GM12878 (cell line): Measurements from ENCODE around the gene ATXN1. TPM values are rescaled to one million over a fixed set of nuclear protein-coding genes. Genes with fewer than 3 reads are reported as not detected.

Source experiments
- ASH2L ChIP-seq: fragments of 300-600, 200-600 bp; sonication (generic); IDR thresholded peaks from 2 replicates; pipeline ENCODE4 v1.6.1; 2017; ENCODE audit warnings: low read depth, mild to moderate bottlenecking, borderline replicate concordance
- BCL11A ChIP-seq: IDR thresholded peaks from 2 replicates; pipeline ENCODE4 v1.6.1; 2011; ENCODE audit warnings: low read depth, low read length
- CBFB ChIP-seq: IDR thresholded peaks from 2 replicates; pipeline ENCODE4 v1.6.1; 2016; ENCODE audit warnings: antibody characterized with exemption, low read depth
- CEBPB ChIP-seq, 2 experiments: fragments of 150-350 bp in 1 of 2; IDR thresholded peaks; 2 replicates each; pipeline ENCODE4 v1.6.1; 2012 to 2014; ENCODE audit warnings: low read depth in 2 of 2, low read length in 2 of 2, borderline replicate concordance in 1 of 2, inconsistent platforms in 1 of 2
- CREM ChIP-seq: IDR thresholded peaks from 2 replicates; pipeline ENCODE4 v1.6.1; 2014; ENCODE audit warnings: antibody characterized with exemption, low read depth
- FOXM1 ChIP-seq: IDR thresholded peaks from 2 replicates; pipeline ENCODE4 v1.6.1; 2012; ENCODE audit warnings: low read depth, mild to moderate bottlenecking, inconsistent platforms, low read length, moderate library complexity
- HDAC2 ChIP-seq: fragments of 200-600 bp; sonication (generic); IDR thresholded peaks from 2 replicates; pipeline ENCODE4 v1.6.1; 2017
- IKZF1 ChIP-seq: fragments of 450-650 bp; conservative IDR thresholded peaks from 2 replicates; pipeline ENCODE4 v1.6.1; 2017; ENCODE audit warnings: antibody characterized with exemption, mild to moderate bottlenecking
- IKZF2 ChIP-seq, 2 experiments: fragments of 450-650 bp; IDR thresholded peaks; 2 replicates each; pipeline ENCODE4 v1.6.1; 2017; ENCODE audit warnings: mild to moderate bottlenecking in 2 of 2, moderate library complexity in 2 of 2
- JUNB ChIP-seq: IDR thresholded peaks from 2 replicates; pipeline ENCODE4 v1.6.1; 2016; ENCODE audit warnings: antibody characterized with exemption, mild to moderate bottlenecking
- MLLT1 ChIP-seq: fragments of 450-650 bp; IDR thresholded peaks from 2 replicates; pipeline ENCODE4 v1.6.1; 2016; ENCODE audit warnings: mild to moderate bottlenecking
- MTA2 ChIP-seq: fragments of 450-650 bp; IDR thresholded peaks from 2 replicates; pipeline ENCODE4 v1.6.1; 2016; ENCODE audit warnings: low read depth, mild to moderate bottlenecking, moderate library complexity
- NBN ChIP-seq: fragments of 450-650 bp; IDR thresholded peaks from 2 replicates; pipeline ENCODE4 v1.6.1; 2016
- NR2F1 ChIP-seq: fragments of 450-650 bp; conservative IDR thresholded peaks from 2 replicates; pipeline ENCODE4 v1.6.1; 2017; ENCODE audit warnings: mild to moderate bottlenecking
- PAX5 ChIP-seq: IDR thresholded peaks from 2 replicates; pipeline ENCODE4 v1.6.1; 2011; ENCODE audit warnings: low read depth, low read length, borderline replicate concordance
- PML ChIP-seq: IDR thresholded peaks from 2 replicates; pipeline ENCODE4 v1.6.1; 2012; ENCODE audit warnings: low read length, inconsistent platforms
- POLR2AphosphoS5 ChIP-seq: IDR thresholded peaks from 2 replicates; pipeline ENCODE4 v1.6.1; 2011; ENCODE audit warnings: mild to moderate bottlenecking, low read length, inconsistent platforms
- POU2F2 ChIP-seq: IDR thresholded peaks from 3 replicates; pipeline ENCODE4 v1.6.1; 2011; ENCODE audit warnings: low read depth, mild to moderate bottlenecking, low read length, borderline replicate concordance
- STAT3 ChIP-seq: IDR thresholded peaks from 2 replicates; pipeline ENCODE4 v1.6.1; 2011; ENCODE audit warnings: low read depth, low read length, improper control_type of control experiment
- polyA plus RNA-seq, 11 experiments: library from polyadenylated mRNA; depleted of rRNA in 4 of 11; unstranded in 6 of 11; stranded (reverse) in 5 of 11; fragments of >200 nt; fragmentation: Nextera tagmentation in 4 of 11; fragmentation: Illumina TruSeq in 1 of 11; extraction: Ambion mirVana in 4 of 11; extraction: Trizol in 1 of 11; gene quantifications; 1 replicate in 1 of 11; 2 replicates in 10 of 11; pipeline versions ENCODE4 v1.2.1 to v1.2.3, GENCODE V29; 2011 to 2016; ENCODE audit warnings: inconsistent platforms in 2 of 11, missing spikeins in 2 of 11, low read depth in 1 of 11
- total RNA-seq, 4 experiments: library from RNA; depleted of rRNA in 3 of 4; stranded (reverse); fragments of >200 nt in 3 of 4; fragmentation: Illumina TruSeq in 1 of 4; extraction: Trizol in 1 of 4; gene quantifications; 2 replicates each; pipeline versions ENCODE4 v1.2.1 to v1.2.3, GENCODE V29; 2013 to 2021
- TF ChIP-seq, protein P1 (sequence below): IDR thresholded peaks from 2 replicates; pipeline ENCODE4 v1.6.1; 2012; ENCODE audit warnings: low read depth, low read length, improper control_type of control experiment
- TF ChIP-seq, protein P2 (sequence below): fragments of 450-650 bp; IDR thresholded peaks from 2 replicates; pipeline ENCODE4 v1.6.1; 2017; ENCODE audit warnings: low read depth, mild to moderate bottlenecking, moderate library complexity
- TF ChIP-seq, protein P3 (sequence below): fragments of 150-350 bp; IDR thresholded peaks from 2 replicates; pipeline ENCODE4 v1.6.1; 2014; ENCODE audit warnings: mild to moderate bottlenecking, low read depth, low read length
- TF ChIP-seq, protein P4 (sequence below): fragments of 450-650 bp; IDR thresholded peaks from 2 replicates; pipeline ENCODE4 v1.6.1; 2016; ENCODE audit warnings: mild to moderate bottlenecking, moderate library complexity, borderline replicate concordance

Gene ATXN1
- total and polyA plus RNA-seq, 10 of the 15 experiments (the other 5 are each of a cell fraction or from before 2014, with no cell fraction given) = 12.2 to 51.2 (median 20.5) TPM

DNA sequence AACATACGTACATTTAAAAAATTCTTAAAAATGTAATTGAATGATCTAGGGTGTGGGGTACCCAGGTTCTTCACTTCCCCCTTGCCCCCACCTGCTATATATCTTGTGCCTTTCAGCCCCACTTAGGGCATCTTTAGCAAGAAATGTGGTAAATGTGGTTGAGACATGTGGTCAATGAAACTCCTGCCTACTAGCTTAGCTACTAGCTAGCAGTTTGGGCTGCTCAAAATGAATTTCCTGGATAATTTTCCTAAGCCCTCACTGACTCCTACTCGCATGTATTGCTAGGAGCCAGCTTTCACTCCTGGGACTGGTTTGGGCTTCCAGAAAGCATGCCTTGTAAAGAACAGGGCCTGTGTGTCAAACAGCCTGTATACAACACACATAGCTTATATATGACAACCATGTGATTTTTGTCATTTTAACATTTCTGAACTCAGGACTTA is 257.3 kb downstream of the ATXN1 start (continued):
- TF ChIP-seq, protein P1, sequence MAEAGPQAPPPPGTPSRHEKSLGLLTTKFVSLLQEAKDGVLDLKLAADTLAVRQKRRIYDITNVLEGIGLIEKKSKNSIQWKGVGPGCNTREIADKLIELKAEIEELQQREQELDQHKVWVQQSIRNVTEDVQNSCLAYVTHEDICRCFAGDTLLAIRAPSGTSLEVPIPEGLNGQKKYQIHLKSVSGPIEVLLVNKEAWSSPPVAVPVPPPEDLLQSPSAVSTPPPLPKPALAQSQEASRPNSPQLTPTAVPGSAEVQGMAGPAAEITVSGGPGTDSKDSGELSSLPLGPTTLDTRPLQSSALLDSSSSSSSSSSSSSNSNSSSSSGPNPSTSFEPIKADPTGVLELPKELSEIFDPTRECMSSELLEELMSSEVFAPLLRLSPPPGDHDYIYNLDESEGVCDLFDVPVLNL = no peak
- no peak for TF ChIP-seq ASH2L
- TF ChIP-seq STAT3 = 0 out of 2 replicates have a peak, but pooled peaks have one; percentile 55
- TF ChIP-seq POLR2AphosphoS5 = no peak
- peak; percentile 89 for TF ChIP-seq IKZF1
- no peak for TF ChIP-seq HDAC2
- TF ChIP-seq CBFB = peak; percentile 98
- TF ChIP-seq PML = no peak
- TF ChIP-seq IKZF2 (IDR thresholded peaks at IDR 0.05) = peak; percentile 90
- peak; percentile 71 for TF ChIP-seq POU2F2
- 0 out of 4 replicates have a peak, but pooled peaks of 1 of the 2 experiments have one; percentile 30 for TF ChIP-seq CEBPB (IDR thresholded peaks at IDR 0.05; ENCODE audit: borderline replicate concordance in 1 of 2, low read depth in 2 of 2, low read length in 2 of 2)
- peak; percentile 81; the same call in 1 of the 2 replicates for TF ChIP-seq PAX5
- TF ChIP-seq FOXM1 = peak; percentile 88; the same call in 1 of the 2 replicates
- TF ChIP-seq MLLT1 = peak; percentile 96
- peak; percentile 35; the same call in 1 of the 2 replicates for TF ChIP-seq NR2F1
- TF ChIP-seq, protein P2, sequence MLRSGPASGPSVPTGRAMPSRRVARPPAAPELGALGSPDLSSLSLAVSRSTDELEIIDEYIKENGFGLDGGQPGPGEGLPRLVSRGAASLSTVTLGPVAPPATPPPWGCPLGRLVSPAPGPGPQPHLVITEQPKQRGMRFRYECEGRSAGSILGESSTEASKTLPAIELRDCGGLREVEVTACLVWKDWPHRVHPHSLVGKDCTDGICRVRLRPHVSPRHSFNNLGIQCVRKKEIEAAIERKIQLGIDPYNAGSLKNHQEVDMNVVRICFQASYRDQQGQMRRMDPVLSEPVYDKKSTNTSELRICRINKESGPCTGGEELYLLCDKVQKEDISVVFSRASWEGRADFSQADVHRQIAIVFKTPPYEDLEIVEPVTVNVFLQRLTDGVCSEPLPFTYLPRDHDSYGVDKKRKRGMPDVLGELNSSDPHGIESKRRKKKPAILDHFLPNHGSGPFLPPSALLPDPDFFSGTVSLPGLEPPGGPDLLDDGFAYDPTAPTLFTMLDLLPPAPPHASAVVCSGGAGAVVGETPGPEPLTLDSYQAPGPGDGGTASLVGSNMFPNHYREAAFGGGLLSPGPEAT = peak; percentile 77
- TF ChIP-seq, protein P3, sequence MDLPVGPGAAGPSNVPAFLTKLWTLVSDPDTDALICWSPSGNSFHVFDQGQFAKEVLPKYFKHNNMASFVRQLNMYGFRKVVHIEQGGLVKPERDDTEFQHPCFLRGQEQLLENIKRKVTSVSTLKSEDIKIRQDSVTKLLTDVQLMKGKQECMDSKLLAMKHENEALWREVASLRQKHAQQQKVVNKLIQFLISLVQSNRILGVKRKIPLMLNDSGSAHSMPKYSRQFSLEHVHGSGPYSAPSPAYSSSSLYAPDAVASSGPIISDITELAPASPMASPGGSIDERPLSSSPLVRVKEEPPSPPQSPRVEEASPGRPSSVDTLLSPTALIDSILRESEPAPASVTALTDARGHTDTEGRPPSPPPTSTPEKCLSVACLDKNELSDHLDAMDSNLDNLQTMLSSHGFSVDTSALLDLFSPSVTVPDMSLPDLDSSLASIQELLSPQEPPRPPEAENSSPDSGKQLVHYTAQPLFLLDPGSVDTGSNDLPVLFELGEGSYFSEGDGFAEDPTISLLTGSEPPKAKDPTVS = no peak
- TF ChIP-seq, protein P4, sequence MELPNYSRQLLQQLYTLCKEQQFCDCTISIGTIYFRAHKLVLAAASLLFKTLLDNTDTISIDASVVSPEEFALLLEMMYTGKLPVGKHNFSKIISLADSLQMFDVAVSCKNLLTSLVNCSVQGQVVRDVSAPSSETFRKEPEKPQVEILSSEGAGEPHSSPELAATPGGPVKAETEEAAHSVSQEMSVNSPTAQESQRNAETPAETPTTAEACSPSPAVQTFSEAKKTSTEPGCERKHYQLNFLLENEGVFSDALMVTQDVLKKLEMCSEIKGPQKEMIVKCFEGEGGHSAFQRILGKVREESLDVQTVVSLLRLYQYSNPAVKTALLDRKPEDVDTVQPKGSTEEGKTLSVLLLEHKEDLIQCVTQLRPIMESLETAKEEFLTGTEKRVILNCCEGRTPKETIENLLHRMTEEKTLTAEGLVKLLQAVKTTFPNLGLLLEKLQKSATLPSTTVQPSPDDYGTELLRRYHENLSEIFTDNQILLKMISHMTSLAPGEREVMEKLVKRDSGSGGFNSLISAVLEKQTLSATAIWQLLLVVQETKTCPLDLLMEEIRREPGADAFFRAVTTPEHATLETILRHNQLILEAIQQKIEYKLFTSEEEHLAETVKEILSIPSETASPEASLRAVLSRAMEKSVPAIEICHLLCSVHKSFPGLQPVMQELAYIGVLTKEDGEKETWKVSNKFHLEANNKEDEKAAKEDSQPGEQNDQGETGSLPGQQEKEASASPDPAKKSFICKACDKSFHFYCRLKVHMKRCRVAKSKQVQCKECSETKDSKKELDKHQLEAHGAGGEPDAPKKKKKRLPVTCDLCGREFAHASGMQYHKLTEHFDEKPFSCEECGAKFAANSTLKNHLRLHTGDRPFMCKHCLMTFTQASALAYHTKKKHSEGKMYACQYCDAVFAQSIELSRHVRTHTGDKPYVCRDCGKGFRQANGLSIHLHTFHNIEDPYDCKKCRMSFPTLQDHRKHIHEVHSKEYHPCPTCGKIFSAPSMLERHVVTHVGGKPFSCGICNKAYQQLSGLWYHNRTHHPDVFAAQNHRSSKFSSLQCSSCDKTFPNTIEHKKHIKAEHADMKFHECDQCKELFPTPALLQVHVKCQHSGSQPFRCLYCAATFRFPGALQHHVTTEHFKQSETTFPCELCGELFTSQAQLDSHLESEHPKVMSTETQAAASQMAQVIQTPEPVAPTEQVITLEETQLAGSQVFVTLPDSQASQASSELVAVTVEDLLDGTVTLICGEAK = no peak
- peak; percentile 94 for TF ChIP-seq MTA2
- no peak for TF ChIP-seq JUNB
- peak; percentile 68; the same call in 1 of the 2 replicates for TF ChIP-seq CREM
- TF ChIP-seq NBN = peak; percentile 14; the same call in 1 of the 2 replicates
- peak; percentile 71 for TF ChIP-seq BCL11A
